GM19043 (cell line): Measurements from ENCODE around the gene RIF1.

Source experiments
- ATAC-seq: cut with Tn5 transposase; IDR thresholded peaks from one replicate; pipeline ENCODE4 v1.9.1; 2021; ENCODE audit warnings: low read depth; ENCODE audit not compliant: unreplicated experiment

The RIF1 gene

GRCh38 chr2:151491496-151491895, 81.8 kb downstream of the RIF1 start:
- no peak for ATAC-seq

GRCh38 chr2:151498178-151498577, 88.5 kb downstream of the RIF1 start:
- no peak for ATAC-seq

GRCh38 chr2:151506170-151506569, 96.5 kb downstream of the RIF1 start:
- no peak for ATAC-seq

GRCh38 chr2:151508519-151508918, 98.8 kb downstream of the RIF1 start:
- ATAC-seq, result no peak

- ATAC-seq, result no peak
Measured at GRCh38 chr2:151518802-151519201, 109.1 kb downstream of the RIF1 start.

- no peak for ATAC-seq
Measured at GRCh38 chr2:151520976-151521375, 111.3 kb downstream of the RIF1 start.

GRCh38 chr2:151522556-151522955, 112.9 kb downstream of the RIF1 start:
- no peak for ATAC-seq

- no peak for ATAC-seq
Measured at GRCh38 chr2:151523850-151524249, 114.1 kb downstream of the RIF1 start.

GRCh38 chr2:151525821-151526373, 116.2 kb downstream of the RIF1 start:
- ATAC-seq, result no peak

GRCh38 chr2:151526572-151527090, 116.9 kb downstream of the RIF1 start:
- no peak for ATAC-seq
